ENCODE data around the gene PRIM2. TPM values are rescaled to one million over a fixed set of nuclear protein-coding genes. Genes with fewer than 3 reads are reported as not detected.
"Not testable (repeated sequence)": the region's sequence is repeated elsewhere in the genome, so short reads cannot be mapped to it uniquely, and the experiment has no call there.

The PRIM2 gene
- total RNA-seq, 2 experiments from 2014 or later, result 51.5 to 52.0 TPM

GRCh38 chr6:57389038-57389592 is 71.7 kb downstream of the PRIM2 start:
- H3K27me3 Mint-ChIP-seq (ENCODE audit: low read depth); intact Hi-C loops (cut with micrococcal nuclease); H3K4me3 Mint-ChIP-seq; CTCF ChIA-PET; H3K27ac Mint-ChIP-seq; DNase-seq; H3K4me1 Mint-ChIP-seq (ENCODE audit: low read depth): not testable (repeated sequence)
- peaks cover 32% of the 10 kb centered on the region for H3K36me3 Mint-ChIP-seq (ENCODE audit: low read depth)
- peaks cover 11% of the 10 kb centered on the region for H3K9me3 Mint-ChIP-seq

GRCh38 chr6:57390818-57391217 is 73.4 kb downstream of the PRIM2 start:
- H3K4me3 Mint-ChIP-seq; DNase-seq; intact Hi-C loops (cut with micrococcal nuclease); CTCF ChIA-PET; H3K27ac Mint-ChIP-seq; H3K27me3 Mint-ChIP-seq (ENCODE audit: low read depth): not testable (repeated sequence)
- peaks cover 15% of the 10 kb centered on the region for H3K4me1 Mint-ChIP-seq (ENCODE audit: low read depth)
- peaks cover 41% of the 10 kb centered on the region for H3K36me3 Mint-ChIP-seq (ENCODE audit: low read depth)
- peaks cover 21% of the 10 kb centered on the region for H3K9me3 Mint-ChIP-seq

GRCh38 chr6:57392047-57392446 is 74.6 kb downstream of the PRIM2 start:
- H3K27ac Mint-ChIP-seq; intact Hi-C loops (cut with micrococcal nuclease); H3K27me3 Mint-ChIP-seq (ENCODE audit: low read depth); DNase-seq; H3K4me3 Mint-ChIP-seq: not testable (repeated sequence)
- Mint-ChIP-seq H3K9me3 (peaks cover 31% of the 10 kb centered on the region), H3K36me3 (ENCODE audit: low read depth) (peaks cover 51% of the 10 kb centered on the region), H3K4me1 (ENCODE audit: low read depth) (peaks cover 15% of the 10 kb centered on the region)
- CTCF ChIA-PET, result interaction anchor here (0.6 kb wide), 1 partner anchor 113 kb away, joined by 3 read pairs; no protein-coding TSS in a partner anchor

- H3K4me3 Mint-ChIP-seq, result not testable (repeated sequence)
These were observed 101.9 kb downstream of the PRIM2 start for GRCh38 chr6:57419341-57419740.

GRCh38 chr6:57421503-57421902 is 104.1 kb downstream of the PRIM2 start:
- intact Hi-C loops (cut with micrococcal nuclease), result no loop called here
- H3K27ac Mint-ChIP-seq, result no peak overlapping the region
- H3K27me3 Mint-ChIP-seq (ENCODE audit: low read depth), result no peaks in the 10 kb centered on the region
- H3K4me3 Mint-ChIP-seq, result no peak overlapping the region
- DNase-seq, result no peak
- H3K36me3 Mint-ChIP-seq (ENCODE audit: low read depth), result peaks cover 20% of the 10 kb centered on the region
- no peaks in the 10 kb centered on the region for H3K4me1 Mint-ChIP-seq (ENCODE audit: low read depth)
- CTCF ChIA-PET, result no interaction called here
- no peaks in the 10 kb centered on the region for H3K9me3 Mint-ChIP-seq

More at GRCh38 chr6:57419341-57419740, 101.9 kb downstream of the PRIM2 start:
- Mint-ChIP-seq H3K27ac (peak overlapping the region; percentile 4), H3K36me3 (ENCODE audit: low read depth) (peaks cover 23% of the 10 kb centered on the region)
- DNase-seq; CTCF ChIA-PET; H3K27me3 Mint-ChIP-seq (ENCODE audit: low read depth); H3K4me1 Mint-ChIP-seq (ENCODE audit: low read depth); intact Hi-C loops (cut with micrococcal nuclease); H3K9me3 Mint-ChIP-seq: not testable (repeated sequence)

- CTCF ChIA-PET, result no interaction called here
- no peaks in the 10 kb centered on the region for H3K4me1 Mint-ChIP-seq (ENCODE audit: low read depth)
- no peaks in the 10 kb centered on the region for H3K27me3 Mint-ChIP-seq (ENCODE audit: low read depth)
- intact Hi-C loops (cut with micrococcal nuclease), result no loop called here
- no peaks in the 10 kb centered on the region for H3K9me3 Mint-ChIP-seq
- no peak overlapping the region for H3K4me3 Mint-ChIP-seq
- peaks cover 17% of the 10 kb centered on the region for H3K36me3 Mint-ChIP-seq (ENCODE audit: low read depth)
- DNase-seq, result no peak
- no peak overlapping the region for H3K27ac Mint-ChIP-seq
These were observed 106.0 kb downstream of the PRIM2 start for GRCh38 chr6:57423468-57423867.

GRCh38 chr6:57431742-57432141 is 114.3 kb downstream of the PRIM2 start:
- Mint-ChIP-seq H3K4me1 (ENCODE audit: low read depth) (peaks cover 18% of the 10 kb centered on the region), H3K36me3 (ENCODE audit: low read depth) (peaks cover 15% of the 10 kb centered on the region)
- H3K9me3 Mint-ChIP-seq; DNase-seq; H3K27ac Mint-ChIP-seq; H3K4me3 Mint-ChIP-seq; intact Hi-C loops (cut with micrococcal nuclease); H3K27me3 Mint-ChIP-seq (ENCODE audit: low read depth): not testable (repeated sequence)
- CTCF ChIA-PET, result interaction anchor here (0.7 kb wide), 1 partner anchor 526 kb away, joined by 3 read pairs; no protein-coding TSS in a partner anchor

GRCh38 chr6:57432157-57432556 is 114.7 kb downstream of the PRIM2 start:
- CTCF ChIA-PET, result no interaction called here

GRCh38 chr6:57432919-57433684 is 115.7 kb downstream of the PRIM2 start:
- H3K4me1 Mint-ChIP-seq (ENCODE audit: low read depth), result peaks cover 18% of the 10 kb centered on the region
- H3K9me3 Mint-ChIP-seq, result no peaks in the 10 kb centered on the region
- CTCF ChIA-PET, result no interaction called here
- DNase-seq, result no peak
- H3K27ac Mint-ChIP-seq, result no peak overlapping the region
- H3K4me3 Mint-ChIP-seq, result no peak overlapping the region
- intact Hi-C loops (cut with micrococcal nuclease), result no loop called here
- H3K36me3 Mint-ChIP-seq (ENCODE audit: low read depth), result peaks cover 12% of the 10 kb centered on the region
- no peaks in the 10 kb centered on the region for H3K27me3 Mint-ChIP-seq (ENCODE audit: low read depth)

More at GRCh38 chr6:57432157-57432556, 114.7 kb downstream of the PRIM2 start:
- peaks cover 18% of the 10 kb centered on the region for H3K4me1 Mint-ChIP-seq (ENCODE audit: low read depth)
- no peak for DNase-seq
- intact Hi-C loops (cut with micrococcal nuclease), result no loop called here
- peaks cover 15% of the 10 kb centered on the region for H3K36me3 Mint-ChIP-seq (ENCODE audit: low read depth)
- H3K27me3 Mint-ChIP-seq (ENCODE audit: low read depth), result no peaks in the 10 kb centered on the region
- no peak overlapping the region for H3K4me3 Mint-ChIP-seq
- H3K9me3 Mint-ChIP-seq, result no peaks in the 10 kb centered on the region
- no peak overlapping the region for H3K27ac Mint-ChIP-seq

GRCh38 chr6:57433790-57434189 is 116.4 kb downstream of the PRIM2 start:
- H3K27ac Mint-ChIP-seq; intact Hi-C loops (cut with micrococcal nuclease); H3K4me3 Mint-ChIP-seq; H3K27me3 Mint-ChIP-seq (ENCODE audit: low read depth); DNase-seq; H3K9me3 Mint-ChIP-seq; CTCF ChIA-PET: not testable (repeated sequence)
- H3K4me1 Mint-ChIP-seq (ENCODE audit: low read depth), result peaks cover 18% of the 10 kb centered on the region
- peaks cover 12% of the 10 kb centered on the region for H3K36me3 Mint-ChIP-seq (ENCODE audit: low read depth)

- no peak for DNase-seq
- H3K4me1 Mint-ChIP-seq (ENCODE audit: low read depth), result peaks cover 16% of the 10 kb centered on the region
- no peak overlapping the region for H3K27ac Mint-ChIP-seq
- no peak overlapping the region for H3K4me3 Mint-ChIP-seq
- H3K36me3 Mint-ChIP-seq (ENCODE audit: low read depth), result peaks cover 8% of the 10 kb centered on the region
- CTCF ChIA-PET, result no interaction called here
- no peaks in the 10 kb centered on the region for H3K9me3 Mint-ChIP-seq
- intact Hi-C loops (cut with micrococcal nuclease), result no loop called here
- no peaks in the 10 kb centered on the region for H3K27me3 Mint-ChIP-seq (ENCODE audit: low read depth)
These were observed 117.5 kb downstream of the PRIM2 start for GRCh38 chr6:57434944-57435343.

- Mint-ChIP-seq H3K4me1 (ENCODE audit: low read depth) (peaks cover 13% of the 10 kb centered on the region), H3K9me3 (no peaks in the 10 kb centered on the region), H3K27me3 (ENCODE audit: low read depth) (no peaks in the 10 kb centered on the region), H3K4me3 (no peak overlapping the region), H3K27ac (no peak overlapping the region), H3K36me3 (ENCODE audit: low read depth) (peaks cover 8% of the 10 kb centered on the region)
- intact Hi-C loops (cut with micrococcal nuclease), result no loop called here
- CTCF ChIA-PET, result no interaction called here
- DNase-seq, result no peak
These were observed 118.2 kb downstream of the PRIM2 start for GRCh38 chr6:57435475-57436160.
